HG02885 (cell line): ENCODE data around the gene PARP6.
A peak's percentile ranks its signal among the peaks of the same experiment; 100 is the strongest.

Experiments used
- ATAC-seq: cut with Tn5 transposase; IDR thresholded peaks from one replicate; pipeline ENCODE4 v1.9.1; 2021; ENCODE audit warnings: mild to moderate bottlenecking; ENCODE audit not compliant: unreplicated experiment, poor library complexity

PARP6 gene

GRCh38 chr15:72272213-72272996 lies at the start of gene PARP6:
PARP6 (minus strand) TSS chr15:72272554; CDS start chr15:72267477, 5,077 bp downstream.
- ATAC-seq = peak; percentile 95

- peak; percentile 74 for ATAC-seq
Observed at GRCh38 chr15:72319985-72320671, 47.8 kb upstream of the PARP6 start, which contains the start of gene CELF6. CELF6 (minus strand) TSS chr15:72320157; CDS start chr15:72319874, 283 bp downstream.

GRCh38 chr15:72319360-72319984 lies 47.1 kb upstream of the PARP6 start:
- ATAC-seq = peak; percentile 26

- ATAC-seq = no peak
Observed at GRCh38 chr15:72318408-72318942, 46.1 kb upstream of the PARP6 start.

GRCh38 chr15:72315706-72316370 lies 43.5 kb upstream of the PARP6 start:
- ATAC-seq = no peak

- ATAC-seq = no peak
Observed at GRCh38 chr15:72313881-72314280, 41.5 kb upstream of the PARP6 start.

- ATAC-seq = no peak
Observed at GRCh38 chr15:72313448-72313840, 41.1 kb upstream of the PARP6 start.

GRCh38 chr15:72312605-72313447 lies 40.5 kb upstream of the PARP6 start:
- ATAC-seq = peak; percentile 61

GRCh38 chr15:72307026-72307425 lies 34.7 kb upstream of the PARP6 start:
- no peak for ATAC-seq

- ATAC-seq = no peak
Observed at GRCh38 chr15:72306211-72306785, 33.9 kb upstream of the PARP6 start.

GRCh38 chr15:72304596-72304995 lies 32.2 kb upstream of the PARP6 start:
- no peak for ATAC-seq

GRCh38 chr15:72302955-72303354 lies 30.6 kb upstream of the PARP6 start:
- no peak for ATAC-seq

- ATAC-seq = no peak
Observed at GRCh38 chr15:72289597-72290325, 17.4 kb upstream of the PARP6 start.

- no peak for ATAC-seq
Observed at GRCh38 chr15:72288796-72289596, 16.6 kb upstream of the PARP6 start.

- no peak for ATAC-seq
Observed at GRCh38 chr15:72285927-72286516, 13.7 kb upstream of the PARP6 start.

GRCh38 chr15:72285402-72285801 lies 13.0 kb upstream of the PARP6 start:
- ATAC-seq = no peak

GRCh38 chr15:72284781-72285180 lies 12.4 kb upstream of the PARP6 start:
- no peak for ATAC-seq
